IMR-90 (cell line): ENCODE results near the gene TMEM253. TPM values are rescaled to one million over a fixed set of nuclear protein-coding genes. Genes with fewer than 3 reads are reported as not detected.

Experiments used
- ATAC-seq: fragments of 200-7000 bp; cut with Tn5 transposase; 2 replicates; pipeline ENCODE4 v1.9.1; 2020; ENCODE audit warnings: low read depth, mild to moderate bottlenecking, moderate library complexity
- BruUV-seq: library from RNA; stranded (reverse); fragments of 400-500 nt; replicated peaks from 2 replicates; lab custom pipeline; 2021; lab: Mats Ljungman, UMichigan
- CTCF ChIA-PET: fragments of 300-600 bp; formaldehyde crosslinking; extraction: SDS; loops from one replicate; lab custom pipeline; 2021; ENCODE audit warnings: antibody characterized with exemption; lab: Yijun Ruan, JAX
- POLR2A ChIA-PET: fragments of 300-600 bp; sonication (Branson Sonifier 250); formaldehyde crosslinking; loops from one replicate; lab custom pipeline; 2022; ENCODE audit warnings: antibody characterized with exemption; ENCODE audit not compliant: unreplicated experiment; lab: Charles Lee
- DNase-seq: peaks from one replicate; pipeline ENCODE4 v3.0.0; 2013
- H2AFZ ChIP-seq: replicated peaks from 2 replicates; pipeline ENCODE3; 2013; ENCODE audit warnings: low read length, mild to moderate bottlenecking; ENCODE audit not compliant: poor library complexity
- H2AK5ac ChIP-seq: 2 replicates; pipeline ENCODE4 v1.6.1; 2013; ENCODE audit warnings: low read depth, low read length, inconsistent platforms
- H2AK9ac ChIP-seq: replicated peaks from 2 replicates; pipeline ENCODE3; 2013; ENCODE audit warnings: mild to moderate bottlenecking, low read depth, low read length, moderate library complexity; ENCODE audit not compliant: poor library complexity
- H2BK120ac ChIP-seq: 2 replicates; pipeline ENCODE4 v1.6.1; 2013; ENCODE audit warnings: low read depth, low read length, inconsistent platforms
- H2BK15ac ChIP-seq: 3 replicates; pipeline ENCODE4 v1.6.1; 2013; ENCODE audit warnings: low read depth, low read length, inconsistent platforms
- H2BK20ac ChIP-seq: 2 replicates; pipeline ENCODE4 v1.6.1; 2013; ENCODE audit warnings: low read depth, mild to moderate bottlenecking, inconsistent platforms, low read length, moderate library complexity
- H2BK5ac ChIP-seq: 2 replicates; pipeline ENCODE4 v1.6.1; 2013; ENCODE audit warnings: mild to moderate bottlenecking, low read depth, low read length, inconsistent platforms; ENCODE audit not compliant: poor library complexity, severe bottlenecking
- H3K14ac ChIP-seq: replicated peaks from 2 replicates; pipeline ENCODE4 v1.6.1; 2013; ENCODE audit warnings: low read depth, low read length, inconsistent platforms
- H3K18ac ChIP-seq: 2 replicates; pipeline ENCODE4 v1.6.1; 2013; ENCODE audit warnings: low read depth, low read length, control low read depth
- H3K23ac ChIP-seq: 2 replicates; pipeline ENCODE4 v1.6.1; 2013; ENCODE audit warnings: low read depth, low read length, inconsistent platforms
- H3K27ac ChIP-seq: 2 replicates; pipeline ENCODE4 v1.5.1; 2013; ENCODE audit warnings: mild to moderate bottlenecking, control low read depth, low read length; ENCODE audit not compliant: insufficient read depth
- H3K27me3 ChIP-seq: 2 replicates; pipeline ENCODE4 v1.6.1; 2013; ENCODE audit warnings: low read length; ENCODE audit not compliant: control insufficient read depth, insufficient read depth
- H3K36me3 ChIP-seq: 2 replicates; pipeline ENCODE4 v1.6.1; 2013; ENCODE audit warnings: low read length, mixed read lengths; ENCODE audit not compliant: control insufficient read depth, insufficient read depth
- H3K4ac ChIP-seq: 2 replicates; pipeline ENCODE4 v1.6.1; 2013; ENCODE audit warnings: low read depth, low read length, inconsistent platforms
- H3K4me1 ChIP-seq: 2 replicates; pipeline ENCODE4 v1.6.1; 2013; ENCODE audit warnings: low read length, mixed read lengths; ENCODE audit not compliant: control insufficient read depth, insufficient read depth
- H3K4me2 ChIP-seq: 2 replicates; pipeline ENCODE4 v1.6.1; 2013; ENCODE audit warnings: low read depth, mild to moderate bottlenecking, control low read depth, low read length, moderate library complexity
- H3K4me3 ChIP-seq: 2 replicates; pipeline ENCODE4 v1.5.1; 2013; ENCODE audit warnings: low read depth, mild to moderate bottlenecking, control low read depth, low read length, moderate library complexity; ENCODE audit not compliant: insufficient read depth
- H3K56ac ChIP-seq: 2 replicates; pipeline ENCODE4 v1.6.1; 2013; ENCODE audit warnings: low read length, inconsistent platforms; ENCODE audit not compliant: insufficient read depth; ENCODE audit errors: extremely low read depth
- H3K79me1 ChIP-seq, 2 experiments: 2 replicates each; pipeline ENCODE4 v1.6.1; 2013; ENCODE audit warnings: low read length in 2 of 2, inconsistent platforms in 1 of 2, low read depth in 1 of 2
- H3K9ac ChIP-seq: 2 replicates; pipeline ENCODE4 v1.6.1; 2013; ENCODE audit warnings: low read depth, low read length, control low read depth
- H3K9me1 ChIP-seq: 2 replicates; pipeline ENCODE4 v1.6.1; 2013; ENCODE audit warnings: low read length, inconsistent platforms; ENCODE audit not compliant: insufficient read depth
- H3K9me3 ChIP-seq: 2 replicates; pipeline ENCODE4 v1.6.1; 2013; ENCODE audit warnings: low read length; ENCODE audit not compliant: control insufficient read depth, insufficient read depth
- H4K20me1 ChIP-seq: 2 replicates; pipeline ENCODE4 v1.6.1; 2013; ENCODE audit warnings: low read length, inconsistent platforms; ENCODE audit not compliant: insufficient read depth
- H4K5ac ChIP-seq: 2 replicates; pipeline ENCODE4 v1.6.1; 2013; ENCODE audit warnings: mild to moderate bottlenecking, low read depth, low read length, control low read depth
- H4K8ac ChIP-seq, 2 experiments: 2 replicates each; pipeline ENCODE4 v1.6.1; 2013; ENCODE audit warnings: low read depth in 2 of 2, low read length in 2 of 2, control low read depth in 1 of 2, inconsistent platforms in 1 of 2
- H4K91ac ChIP-seq: 2 replicates; pipeline ENCODE4 v1.6.1; 2013; ENCODE audit warnings: low read depth, low read length, inconsistent platforms; ENCODE audit not compliant: insufficient read depth
- BHLHE40 ChIP-seq: fragments of 150-350 bp; IDR thresholded peaks from 2 replicates; pipeline ENCODE4 v1.6.1; 2016; ENCODE audit warnings: mild to moderate bottlenecking, low read depth, low read length
- CTCF ChIP-seq: conservative IDR thresholded peaks from 2 replicates; pipeline ENCODE4 v1.5.1; 2012; ENCODE audit warnings: mild to moderate bottlenecking, low read depth, low read length, improper control_type of control experiment
- FOS ChIP-seq: fragments of 150-350 bp; IDR thresholded peaks from 2 replicates; pipeline ENCODE4 v1.6.1; 2016; ENCODE audit warnings: low read depth, low read length
- MAFK ChIP-seq: IDR thresholded peaks from 2 replicates; pipeline ENCODE4 v1.6.1; 2012; ENCODE audit warnings: low read depth, low read length, improper control_type of control experiment
- NFE2L2 ChIP-seq: fragments of 150-350 bp; IDR thresholded peaks from 2 replicates; pipeline ENCODE4 v1.6.1; 2016; ENCODE audit warnings: low read depth, mild to moderate bottlenecking, low read length
- RAD21 ChIP-seq: IDR thresholded peaks from 2 replicates; pipeline ENCODE4 v1.6.1; 2012; ENCODE audit warnings: low read length, improper control_type of control experiment
- RCOR1 ChIP-seq: IDR thresholded peaks from 2 replicates; pipeline ENCODE4 v1.6.1; 2012; ENCODE audit warnings: mild to moderate bottlenecking, low read length, improper control_type of control experiment; ENCODE audit not compliant: insufficient replicate concordance
- RFX5 ChIP-seq: IDR thresholded peaks from 2 replicates; pipeline ENCODE4 v1.8.0; 2012; ENCODE audit warnings: low read depth, mild to moderate bottlenecking, low read length, moderate library complexity
- SMC3 ChIP-seq: fragments of 150-350 bp; IDR thresholded peaks from 2 replicates; pipeline ENCODE4 v1.6.1; 2016; ENCODE audit warnings: low read depth, mild to moderate bottlenecking, antibody characterized with exemption, low read length, moderate library complexity
- WGBS, 2 experiments: methylation state at CpG; one replicate each; pipeline versions ENCODE4 v1.1.5 to v1.1.7; 2013; ENCODE audit warnings: missing lambda C conversion rate in 2 of 2; ENCODE audit not compliant: insufficient read length in 1 of 2; ENCODE audit errors: extremely low coverage in 2 of 2; 5-methylcytosine and 5-hydroxymethylcytosine counted together
- dilution Hi-C: fragments of 300-500 bp; cut with HindIII; formaldehyde crosslinking; loops from one replicate; pipeline ENCODE4 v1.14.3; 2018; ENCODE audit warnings: low sequenced_read_pairs; ENCODE audit not compliant: unreplicated experiment
- in situ Hi-C: fragments of 300-500 bp; cut with MboI; formaldehyde crosslinking; loops from 3 replicates; pipeline ENCODE4 v1.14.3; 2019; ENCODE audit warnings: low sequenced_read_pairs, inconsistent platforms, mixed read lengths
- intact Hi-C: fragments of 100-400 bp; cut with micrococcal nuclease; formaldehyde crosslinking; loops from 2 replicates; pipeline ENCODE4 v1.10.0; 2022
- polyA plus RNA-seq, 3 experiments: library from polyadenylated mRNA; depleted of rRNA; stranded (reverse); fragments of >200 nt; gene quantifications; 2 replicates each; pipeline ENCODE4 v1.2.3, GENCODE V29; 2012; ENCODE audit warnings: low replicate concordance in 1 of 3
- total RNA-seq: library from RNA; depleted of rRNA; stranded (reverse); fragments of >200 nt; gene quantifications from 2 replicates; pipeline ENCODE4 v1.2.3, GENCODE V29; 2012

Gene TMEM253
- total and polyA plus RNA-seq, 2 of the 4 experiments (the other 2 are of a cell fraction) = 0.07 TPM; not detected in 1

DNA sequence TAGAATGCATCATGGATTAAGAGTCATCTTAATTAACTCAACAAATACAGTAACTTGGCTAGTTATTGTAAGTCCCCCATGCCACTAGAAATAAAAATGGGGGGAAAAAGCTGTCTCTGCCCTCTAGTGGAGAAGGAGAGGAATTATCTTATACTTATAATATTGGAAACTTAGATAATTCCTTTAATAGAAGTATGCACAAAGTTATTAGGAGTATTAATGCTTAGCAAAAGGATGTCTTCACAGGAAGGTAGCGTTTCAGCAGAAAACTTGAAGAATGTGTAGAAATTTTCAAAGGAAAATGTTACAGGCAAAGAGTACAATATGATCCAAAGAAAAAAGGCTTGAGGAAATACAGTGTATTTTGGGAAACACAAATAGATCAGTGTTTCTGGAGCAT is 35.2 kb downstream of the TMEM253 start:
- Histone ChIP-seq H4K8ac (no peak overlapping the region), H2AK5ac (no peak overlapping the region), H3K23ac (no peak overlapping the region), H3K14ac (no peak overlapping the region), H3K9me1 (no peaks in the 10 kb centered on the region), H3K9me3 (no peaks in the 10 kb centered on the region), H3K9ac (no peak overlapping the region), H2BK5ac (no peak overlapping the region), H3K56ac (no peak overlapping the region), H4K91ac (no peak overlapping the region), H3K4ac (no peak overlapping the region), H3K4me1 (no peaks in the 10 kb centered on the region), H3K79me1 (no peaks in the 10 kb centered on the region), H2BK15ac (no peak overlapping the region), H3K27me3 (no peaks in the 10 kb centered on the region; the same call in 1 of the 2 replicates), H2BK20ac (no peak overlapping the region), H3K18ac (no peak overlapping the region), H2AK9ac (no peak overlapping the region), H2BK120ac (no peak overlapping the region), H3K36me3 (no peaks in the 10 kb centered on the region), H4K20me1 (no peaks in the 10 kb centered on the region), H4K5ac (no peak overlapping the region), H2AFZ (no peak overlapping the region), H3K4me3 (no peak overlapping the region), H3K27ac (no peak overlapping the region), H3K4me2 (no peak overlapping the region)
- CTCF ChIA-PET = interaction anchor here (0.7 to 1.9 kb wide), 4 partner anchors 9 to 121 kb away, joined by 3 to 9 read pairs (median 3); no protein-coding TSS in a partner anchor
- DNase-seq = peak; percentile 12
- BruUV-seq = no TSS peak
- dilution Hi-C loops (no loop called here), intact Hi-C loops (loop anchor here (2.0 kb wide), 1 partner anchor 67 kb away; no protein-coding TSS in a partner anchor), in situ Hi-C loops (no loop called here)
- POLR2A ChIA-PET = no interaction called here
- TF ChIP-seq RCOR1 (no peak), MAFK (no peak), RFX5 (no peak), FOS (no peak), SMC3 (peak; percentile 33; the same call in 1 of the 2 replicates), BHLHE40 (no peak), NFE2L2 (no peak), CTCF (peak; percentile 58), RAD21 (peak; percentile 21; the same call in 1 of the 2 replicates)
- ATAC-seq = no peak; the same call in 1 of the 2 replicates
- 0% methylated on average over 1 of the region's 1 CpG; no CpG with 5 or more reads in 1 of the 2 experiments for WGBS, 2 experiments
